C4-2B (cell line): ENCODE data around the gene ZNF124.

Experiments
- H3K27ac ChIP-seq: fragments of 450-650 bp; 2 replicates; pipeline ENCODE4 v1.5.1; 2017
- CTCF ChIP-seq: fragments of 450-650 bp; conservative IDR thresholded peaks from 2 replicates; pipeline ENCODE4 v1.5.1; 2017; ENCODE audit warnings: mild to moderate bottlenecking
- ZFX ChIP-seq: fragments of 450-650 bp; IDR thresholded peaks from 2 replicates; pipeline ENCODE4 v1.6.1; 2017

ZNF124 gene

GRCh38 chr1:247110627-247111258 lies 61.1 kb downstream of the ZNF124 start:
- H3K27ac ChIP-seq, result no peak overlapping the region
- TF ChIP-seq CTCF (no peak), ZFX (no peak)

- TF ChIP-seq CTCF, result no peak
- TF ChIP-seq ZFX, result no peak
- H3K27ac ChIP-seq, result no peak overlapping the region
Observed at GRCh38 chr1:247107694-247108093, 64.1 kb downstream of the ZNF124 start.

GRCh38 chr1:247105966-247106365 lies 65.9 kb downstream of the ZNF124 start:
- TF ChIP-seq ZFX (no peak), CTCF (no peak)
- no peak overlapping the region for H3K27ac ChIP-seq
